RKO (cell line): Measurements from ENCODE around the gene SLC37A1.
A peak's percentile ranks its signal among the peaks of the same experiment; 100 is the strongest.
"Not testable (repeated sequence)": the region's sequence is repeated elsewhere in the genome, so short reads cannot be mapped to it uniquely, and the experiment has no call there.

ENCODE experiments used
- DNase-seq: peaks from one replicate; pipeline ENCODE4 v3.0.0-alpha.2; 2016; ENCODE audit warnings: low spot score

SLC37A1 gene

GRCh38 chr21:42513151-42513984 is at the start of gene SLC37A1:
TSS of gene SLC37A1 (plus strand) at chr21:42513852. CDS start at chr21:42518455, 4,603 bp downstream.
- peak; percentile 24 for DNase-seq

DNA sequence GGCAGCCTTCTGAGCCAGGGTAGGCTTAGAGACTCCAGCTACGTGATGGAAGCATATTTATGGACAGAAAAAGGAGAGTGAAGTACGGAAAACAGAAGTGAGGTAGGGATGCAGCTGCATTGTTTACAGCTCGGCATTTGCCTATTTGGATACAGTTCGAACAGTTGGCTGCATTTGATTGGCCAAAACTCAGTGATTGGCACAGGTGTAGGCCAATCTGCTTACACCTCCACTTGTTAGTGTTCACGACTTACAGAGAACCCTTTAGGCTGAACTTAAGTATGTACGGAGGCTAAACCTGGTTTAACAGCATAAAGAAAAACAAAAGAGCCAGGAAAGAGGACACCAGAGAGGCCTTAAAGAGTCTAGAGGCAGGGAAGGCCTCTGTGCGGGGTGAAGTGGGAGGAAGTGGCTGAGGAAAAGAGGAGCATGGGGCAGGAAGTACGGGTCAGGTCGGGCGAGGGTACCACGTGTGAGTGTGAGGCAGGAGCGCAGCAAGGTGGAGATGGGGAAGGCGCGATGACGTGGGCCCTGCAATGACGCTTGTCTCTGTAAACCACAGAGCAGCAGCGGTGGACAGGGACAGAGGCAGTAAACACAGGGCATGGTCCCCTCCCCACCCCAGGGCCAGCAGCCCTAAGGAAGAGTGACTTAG is 49.7 kb upstream of the SLC37A1 start:
- DNase-seq = peak; percentile 40

- no peak for DNase-seq
Observed at GRCh38 chr21:42465008-42465802, 48.4 kb upstream of the SLC37A1 start.

DNA sequence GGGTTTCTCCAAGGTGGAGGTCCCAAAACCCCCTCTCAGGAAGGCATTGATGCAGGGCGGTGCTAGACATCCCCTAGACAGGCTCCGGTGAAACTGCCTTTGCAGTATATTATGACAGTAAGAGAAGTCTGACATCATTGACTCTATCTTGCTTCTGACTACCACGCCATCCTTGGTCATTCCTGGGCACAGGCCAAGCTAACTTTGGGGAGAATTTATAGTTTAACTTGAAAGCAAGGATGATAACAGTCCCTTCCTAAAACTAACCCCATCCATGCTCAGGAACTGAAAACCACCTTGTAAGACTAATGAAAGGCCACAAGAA is 47.9 kb upstream of the SLC37A1 start:
- DNase-seq = no peak

- no peak for DNase-seq
Observed at GRCh38 chr21:42466700-42467099, 47.0 kb upstream of the SLC37A1 start.

- DNase-seq = peak; percentile 28
Observed at GRCh38 chr21:42467140-42467983, 46.3 kb upstream of the SLC37A1 start.

DNA sequence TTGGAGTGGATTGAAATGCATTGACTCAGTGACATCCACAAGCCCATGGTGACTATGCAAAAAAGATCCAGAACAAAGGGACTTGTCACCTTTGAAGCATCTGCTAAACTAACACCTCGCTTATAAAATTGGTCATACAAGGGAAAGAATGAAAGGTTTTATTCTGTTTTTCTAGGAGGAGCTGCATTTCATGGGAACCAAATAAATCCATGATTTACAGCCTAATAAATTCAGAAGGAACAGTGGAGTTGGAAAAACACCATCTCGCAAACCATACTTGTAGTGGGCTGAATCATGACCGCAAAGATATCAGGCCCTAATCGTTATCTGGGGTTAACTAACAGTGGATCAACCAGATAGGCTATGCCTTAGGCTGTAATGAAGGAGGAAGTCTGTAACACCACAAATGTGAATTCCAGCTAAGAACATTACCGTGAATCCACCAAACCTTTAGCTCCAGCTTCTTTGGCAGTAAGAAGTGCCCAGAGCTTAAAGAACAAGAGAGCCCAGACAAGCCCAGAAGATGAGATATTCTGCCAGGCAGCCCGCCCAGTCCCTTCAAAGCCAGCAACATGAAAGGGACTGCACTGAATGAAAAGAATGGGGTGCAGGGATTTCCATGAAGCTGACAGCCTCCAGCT is 45.0 kb upstream of the SLC37A1 start:
- DNase-seq = no peak

DNA sequence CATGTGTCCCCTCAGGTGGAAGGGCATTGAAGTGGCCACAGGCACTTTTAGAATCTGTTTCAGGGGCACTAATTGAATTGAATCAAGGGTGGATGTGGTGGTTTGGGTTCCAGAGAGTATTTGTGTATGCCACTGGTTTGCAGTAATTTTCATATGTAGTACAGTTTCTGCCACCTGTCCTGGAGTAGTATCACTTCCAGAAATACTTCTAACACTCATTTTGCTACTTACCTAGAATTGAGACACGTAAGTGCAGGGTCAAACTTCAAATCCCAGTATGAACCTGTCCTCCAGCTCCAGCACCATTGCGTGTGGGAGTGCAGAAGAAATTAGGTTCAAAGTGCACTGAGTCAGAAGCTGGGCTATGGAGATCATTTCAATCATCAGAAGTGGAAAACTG is 44.4 kb upstream of the SLC37A1 start:
- no peak for DNase-seq

DNA sequence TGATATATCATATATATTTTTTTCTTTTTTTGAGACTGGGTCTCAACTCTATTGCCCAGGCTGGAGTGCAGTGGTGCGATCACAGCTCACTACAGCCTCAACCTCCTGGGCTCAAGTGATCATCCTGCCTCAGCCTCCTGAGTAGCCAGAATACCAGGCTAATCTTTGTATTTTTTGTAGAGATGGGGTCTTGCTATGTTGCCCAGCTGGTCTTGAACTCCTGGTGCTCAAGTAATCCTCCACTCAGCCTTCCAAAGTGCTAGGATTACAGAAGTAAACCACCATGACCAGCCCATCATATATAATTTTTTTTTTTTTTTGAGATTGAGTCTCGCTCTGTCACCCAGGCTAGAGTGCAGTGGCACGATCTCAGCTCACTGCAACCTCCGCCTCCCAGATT is 43.9 kb upstream of the SLC37A1 start:
- DNase-seq = not testable (repeated sequence)

DNA sequence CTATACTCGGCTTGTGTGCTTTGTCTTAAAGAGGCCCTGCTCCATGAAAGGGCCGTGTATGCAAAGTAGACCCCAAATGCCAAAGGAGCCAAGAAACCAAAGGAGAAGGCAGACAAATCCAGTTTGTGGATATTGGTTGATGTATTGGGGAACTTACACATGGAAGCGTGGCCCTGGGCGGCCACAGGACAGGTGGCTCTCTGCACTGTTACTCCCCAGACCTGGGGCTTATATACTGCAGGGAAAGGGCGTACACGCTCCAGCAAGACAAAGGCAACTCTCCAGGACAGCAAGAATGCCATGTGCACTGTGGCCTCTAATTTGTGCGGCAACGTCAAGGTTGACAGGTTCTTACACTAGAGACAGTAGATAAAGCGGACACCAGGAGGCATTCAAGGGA is 42.4 kb upstream of the SLC37A1 start:
- no peak for DNase-seq

DNA sequence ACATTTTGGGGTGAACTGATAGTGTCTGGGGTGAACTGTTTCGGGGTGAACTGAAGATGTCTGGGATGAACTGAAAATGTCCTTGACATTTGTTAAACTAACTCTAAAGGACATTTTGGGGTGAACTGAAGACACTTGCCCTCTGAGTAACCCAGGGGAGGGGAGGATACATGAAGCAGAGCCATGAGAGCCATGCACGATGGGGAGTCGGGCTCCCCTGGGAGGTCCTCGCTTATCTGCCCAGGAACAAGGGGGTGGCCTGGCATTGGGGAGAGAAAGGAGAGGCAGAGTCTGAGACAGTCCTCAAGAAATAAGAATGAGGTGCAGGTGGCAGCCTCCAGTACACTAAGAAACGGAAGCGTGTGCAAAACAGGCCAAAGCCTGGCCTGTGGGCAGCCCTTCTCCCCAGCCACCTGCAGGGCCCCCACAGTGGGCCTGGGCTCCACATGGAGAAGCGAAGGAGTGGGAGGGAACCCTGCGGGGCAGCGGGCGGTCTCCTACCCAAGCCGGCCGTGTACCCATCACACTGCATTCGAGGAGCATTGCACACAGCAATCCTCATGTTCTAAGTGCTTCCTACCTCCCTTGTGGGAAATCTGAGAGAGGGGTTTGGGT is 41.8 kb upstream of the SLC37A1 start:
- no peak for DNase-seq

DNA sequence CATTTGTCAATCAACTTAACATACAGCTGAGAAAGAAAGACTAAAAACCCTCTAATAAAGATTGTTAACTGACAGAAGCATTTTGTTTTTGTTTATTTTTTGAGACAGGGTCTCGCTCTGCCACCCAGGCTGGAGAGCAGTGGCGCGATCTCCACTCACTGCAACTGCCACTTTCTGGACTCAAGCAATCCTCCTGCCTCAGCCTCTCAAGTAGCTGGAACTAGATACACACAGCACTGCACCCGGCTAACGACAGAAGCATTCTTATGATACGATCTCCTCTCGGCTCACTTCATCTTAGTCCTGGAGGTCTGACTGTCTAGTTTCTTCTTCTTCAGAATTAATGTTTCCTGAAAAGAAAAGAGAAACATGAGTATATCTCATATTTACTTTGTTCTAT is 41.1 kb upstream of the SLC37A1 start:
- no peak for DNase-seq

DNA sequence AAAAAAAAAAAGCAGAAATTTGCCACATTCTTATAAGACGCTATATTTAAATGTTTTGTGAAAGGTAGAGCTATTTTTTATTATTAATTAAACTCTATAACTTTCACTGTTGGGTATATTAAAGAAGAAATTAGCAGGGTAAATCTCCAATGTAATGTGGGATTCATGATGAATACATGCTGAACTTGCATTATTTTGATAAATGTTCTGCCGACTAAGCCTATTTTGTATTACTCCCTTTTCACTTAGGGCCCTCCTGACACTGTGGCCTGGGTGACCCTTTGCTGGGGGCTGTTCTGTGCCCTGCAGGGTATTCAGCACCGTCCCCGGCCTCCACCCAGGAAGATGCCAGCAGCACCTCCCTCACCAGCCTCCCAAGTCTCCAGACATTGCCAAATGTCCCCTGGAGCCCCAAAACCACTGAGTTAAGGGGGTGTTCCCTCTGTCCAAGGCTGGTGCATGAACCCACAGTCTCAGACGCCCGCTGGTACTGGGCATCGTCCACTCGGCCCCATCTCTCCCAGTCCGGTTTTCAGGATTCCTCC is 40.1 kb upstream of the SLC37A1 start:
- no peak for DNase-seq

GRCh38 chr21:42474043-42474831 is 39.4 kb upstream of the SLC37A1 start:
- peak; percentile 14 for DNase-seq

- no peak for DNase-seq
Observed at GRCh38 chr21:42475036-42475435, 38.6 kb upstream of the SLC37A1 start.

- no peak for DNase-seq
Observed at GRCh38 chr21:42475526-42476387, 37.9 kb upstream of the SLC37A1 start.

- DNase-seq = no peak
Observed at GRCh38 chr21:42476388-42477331, 37.0 kb upstream of the SLC37A1 start.

DNA sequence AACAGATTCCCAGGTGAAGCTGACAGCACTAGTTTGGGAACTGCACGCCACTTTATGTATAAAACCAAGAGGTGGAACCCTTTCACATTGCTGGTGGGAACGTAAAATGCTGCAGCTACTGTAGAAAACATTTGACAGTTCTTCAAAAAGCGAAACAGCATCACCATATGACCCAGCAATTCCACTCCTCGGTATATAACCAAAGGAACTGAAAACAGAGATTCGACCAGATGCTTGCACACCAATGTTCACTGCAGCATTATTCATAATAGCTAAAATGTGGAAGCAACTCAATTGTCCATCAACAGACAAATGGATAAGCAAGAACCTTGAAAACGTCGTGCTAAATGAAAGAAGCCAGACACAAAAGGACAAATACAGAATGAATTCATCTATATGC is 35.1 kb upstream of the SLC37A1 start:
- no peak for DNase-seq
